Activated CD4-positive, alpha-beta memory T cell treated with anti-CD3 and anti-CD28 coated beads for 36 hours (primary cell): ENCODE data around the gene TTLL3. TPM values are rescaled to one million over a fixed set of nuclear protein-coding genes. Genes with fewer than 3 reads are reported as not detected.
"Not testable (repeated sequence)": the region's sequence is repeated elsewhere in the genome, so short reads cannot be mapped to it uniquely, and the experiment has no call there.

Experiments used
- CTCF ChIA-PET: fragments of 350-600 bp; sonication (Branson Sonifier 250); formaldehyde crosslinking; loops from one replicate; lab custom pipeline; 2021; ENCODE audit warnings: antibody characterized with exemption, inconsistent platforms; lab: Charles Lee
- POLR2A ChIA-PET: fragments of 350-600 bp; sonication (Branson Sonifier 250); formaldehyde crosslinking; loops from one replicate; lab custom pipeline; 2021; ENCODE audit warnings: antibody characterized with exemption; lab: Charles Lee
- DNase-seq: peaks from one replicate; pipeline ENCODE4 v3.0.0-alpha.2; 2020
- H3K27ac Mint-ChIP-seq: one replicate; pipeline ENCODE4 v1.8.0; 2021; ENCODE audit warnings: mixed read lengths
- H3K27me3 Mint-ChIP-seq: one replicate; pipeline ENCODE4 v1.8.0; 2021; ENCODE audit warnings: mixed read lengths
- H3K36me3 Mint-ChIP-seq: one replicate; pipeline ENCODE4 v1.8.0; 2021; ENCODE audit warnings: mixed read lengths
- H3K4me1 Mint-ChIP-seq: one replicate; pipeline ENCODE4 v1.8.0; 2021; ENCODE audit warnings: low read depth, mixed read lengths
- H3K4me3 Mint-ChIP-seq: one replicate; pipeline ENCODE4 v1.8.0; 2021; ENCODE audit warnings: mild to moderate bottlenecking, mixed read lengths
- H3K9me3 Mint-ChIP-seq: one replicate; pipeline ENCODE4 v1.8.0; 2021; ENCODE audit warnings: mixed read lengths
- intact Hi-C: fragments of 100-400 bp; cut with micrococcal nuclease; formaldehyde crosslinking; loops from one replicate; pipeline ENCODE4 v1.15.1; 2023
- total RNA-seq, 2 experiments: library from RNA; stranded (reverse); gene quantifications; one replicate each; pipeline ENCODE4 v1.2.3, GENCODE V29; 2021

The TTLL3 gene
- total RNA-seq, 2 experiments from 2014 or later, result 49.6 to 49.7 TPM

- H3K9me3 Mint-ChIP-seq, H3K36me3 Mint-ChIP-seq, intact Hi-C loops, H3K4me1 Mint-ChIP-seq, H3K4me3 Mint-ChIP-seq, DNase-seq, H3K27ac Mint-ChIP-seq, POLR2A ChIA-PET, H3K27me3 Mint-ChIP-seq: not testable (repeated sequence)
- CTCF ChIA-PET, result interaction anchor here (1.2 kb wide), 1 partner anchor 57 kb away, joined by 3 read pairs; no protein-coding TSS in a partner anchor
Observed at GRCh38 chr3:9876255-9876654, 66.2 kb downstream of the TTLL3 start.

- no peaks in the 10 kb centered on the region for H3K9me3 Mint-ChIP-seq
- no peak for DNase-seq
- no peaks in the 10 kb centered on the region for H3K27me3 Mint-ChIP-seq
- intact Hi-C loops, result no loop called here
- ChIA-PET POLR2A (no interaction called here), CTCF (interaction anchor here (1.2 kb wide), 1 partner anchor 56 kb away, joined by 3 read pairs; no protein-coding TSS in a partner anchor)
- no peaks in the 10 kb centered on the region for H3K4me1 Mint-ChIP-seq
- no peaks in the 10 kb centered on the region for H3K36me3 Mint-ChIP-seq
- no peak overlapping the region for H3K27ac Mint-ChIP-seq
- H3K4me3 Mint-ChIP-seq, result no peak overlapping the region
Observed at GRCh38 chr3:9876991-9877390, 66.9 kb downstream of the TTLL3 start.

GRCh38 chr3:9878700-9879099, 68.6 kb downstream of the TTLL3 start:
- POLR2A ChIA-PET, result no interaction called here
- intact Hi-C loops, result no loop called here
- H3K9me3 Mint-ChIP-seq, result no peaks in the 10 kb centered on the region
- H3K27me3 Mint-ChIP-seq, result no peaks in the 10 kb centered on the region
- H3K36me3 Mint-ChIP-seq, result no peaks in the 10 kb centered on the region
- CTCF ChIA-PET, result no interaction called here
- no peak overlapping the region for H3K27ac Mint-ChIP-seq
- H3K4me3 Mint-ChIP-seq, result no peak overlapping the region
- no peak for DNase-seq
- no peaks in the 10 kb centered on the region for H3K4me1 Mint-ChIP-seq

GRCh38 chr3:9879830-9880549, 69.9 kb downstream of the TTLL3 start, which contains the start of gene CIDEC:
Gene CIDEC (minus strand): TSS chr3:9880253. CDS start chr3:9878486, 1,767 bp downstream.
- intact Hi-C loops, result no loop called here
- Mint-ChIP-seq H3K36me3 (no peaks in the 10 kb centered on the region), H3K27ac (no peak within 1 kb of the TSS), H3K27me3 (no peaks in the 10 kb centered on the region), H3K4me3 (no peak within 1 kb of the TSS), H3K4me1 (no peaks in the 10 kb centered on the region), H3K9me3 (no peaks in the 10 kb centered on the region)
- CTCF ChIA-PET, result interaction anchor here (1.1 kb wide), 1 partner anchor 53 kb away, joined by 5 read pairs; the partner anchor contains the start of gene CRELD1
- POLR2A ChIA-PET, result no interaction called here
- no peak for DNase-seq

- intact Hi-C loops, result no loop called here
- H3K4me3 Mint-ChIP-seq, result no peak overlapping the region
- H3K36me3 Mint-ChIP-seq, result no peaks in the 10 kb centered on the region
- no peaks in the 10 kb centered on the region for H3K4me1 Mint-ChIP-seq
- no peaks in the 10 kb centered on the region for H3K27me3 Mint-ChIP-seq
- H3K27ac Mint-ChIP-seq, result no peak overlapping the region
- DNase-seq, result no peak
- H3K9me3 Mint-ChIP-seq, result no peaks in the 10 kb centered on the region
- CTCF ChIA-PET, result no interaction called here
- POLR2A ChIA-PET, result no interaction called here
Observed at GRCh38 chr3:9881441-9881840, 71.4 kb downstream of the TTLL3 start.

GRCh38 chr3:9883706-9884554, 73.9 kb downstream of the TTLL3 start:
- Mint-ChIP-seq H3K4me3 (no peak overlapping the region), H3K27me3 (no peaks in the 10 kb centered on the region), H3K36me3 (no peaks in the 10 kb centered on the region), H3K9me3 (no peaks in the 10 kb centered on the region), H3K27ac (no peak overlapping the region), H3K4me1 (no peaks in the 10 kb centered on the region)
- ChIA-PET POLR2A (interaction anchor here (0.7 kb wide), 2 partner anchors 24 to 75 kb away, joined by 3 read pairs; no protein-coding TSS in a partner anchor), CTCF (interaction anchor here (1.1 to 2.0 kb wide), 2 partner anchors 49 to 157 kb away, joined by 3 to 9 read pairs; partner anchors contain the start of gene CRELD1)
- DNase-seq, result no peak
- intact Hi-C loops, result no loop called here

- Mint-ChIP-seq H3K4me3 (no peak overlapping the region), H3K9me3 (no peaks in the 10 kb centered on the region), H3K27me3 (no peaks in the 10 kb centered on the region), H3K36me3 (no peaks in the 10 kb centered on the region), H3K27ac (no peak overlapping the region), H3K4me1 (no peaks in the 10 kb centered on the region)
- CTCF ChIA-PET, result interaction anchor here (1.1 to 2.0 kb wide), 3 partner anchors 36 to 157 kb away, joined by 3 to 9 read pairs (median 3); partner anchors contain the start of gene CRELD1
- no peak for DNase-seq
- intact Hi-C loops, result no loop called here
- POLR2A ChIA-PET, result no interaction called here
Observed at GRCh38 chr3:9884555-9885165, 74.6 kb downstream of the TTLL3 start.

Other genes with a start within 250 kb of the TTLL3 start
- gene MTMR14, start 160.8 kb upstream of the TTLL3 start, total RNA-seq, result 10 to 100 TPM; 39.0 to 40.5 TPM
- gene CPNE9, start 106.4 kb upstream of the TTLL3 start, total RNA-seq, result not detected
- gene BRPF1, start 78.5 kb upstream of the TTLL3 start, total RNA-seq, result 10 to 100 TPM; 25.0 to 27.3 TPM
- 10 to 100 TPM; 35.7 to 36.5 TPM for gene OGG1, start 60.3 kb upstream of the TTLL3 start, total RNA-seq
- gene CAMK1, start 40.3 kb upstream of the TTLL3 start, total RNA-seq, result 10 to 100 TPM; 48.2 to 51.9 TPM
- 10 to 100 TPM; 86.9 to 92.1 TPM for gene TADA3, start 17.8 kb upstream of the TTLL3 start, total RNA-seq
- gene ARPC4, start 17.2 kb upstream of the TTLL3 start, total RNA-seq, result 100 to 1,000 TPM; 237 to 240 TPM
- gene RPUSD3, start 33.7 kb downstream of the TTLL3 start, total RNA-seq, result 10 to 100 TPM; 79.0 to 80.8 TPM
- not detected for gene CIDEC, start 70.0 kb downstream of the TTLL3 start, total RNA-seq
- 10 to 100 TPM; 25.0 to 27.8 TPM for gene JAGN1, start 80.3 kb downstream of the TTLL3 start, total RNA-seq
- gene IL17RE, start 92.6 kb downstream of the TTLL3 start, total RNA-seq, result 1 to 10 TPM; 1.8 to 1.9 TPM
- under 1 TPM; 0.40 to 0.46 TPM for gene IL17RC, start 106.8 kb downstream of the TTLL3 start, total RNA-seq
- gene CRELD1, start 123.6 kb downstream of the TTLL3 start, total RNA-seq, result 10 to 100 TPM; 14.1 to 16.1 TPM
- 1 to 10 TPM; 7.8 to 8.2 TPM for gene PRRT3, start 142.1 kb downstream of the TTLL3 start, total RNA-seq
- 10 to 100 TPM; 35.8 to 39.8 TPM for gene EMC3, start 176.6 kb downstream of the TTLL3 start, total RNA-seq
- gene FANCD2, start 216.2 kb downstream of the TTLL3 start, total RNA-seq, result 10 to 100 TPM; 83.9 to 89.4 TPM